ENCODE data around the gene IGF1R. TPM values are rescaled to one million over a fixed set of nuclear protein-coding genes. Genes with fewer than 3 reads are reported as not detected.

IGF1R gene
- total and polyA plus RNA-seq, 2 of the 13 experiments (the other 11 are each of a cell fraction or from before 2014, with no cell fraction given) = 15.9 to 18.4 TPM

- TF ChIP-seq ZNF17 (CRISPR knock-in tag; IDR thresholded peaks at IDR 0.05) = no peak
- TF ChIP-seq ZBTB20 (CRISPR knock-in tag; IDR thresholded peaks at IDR 0.05; ENCODE audit: borderline replicate concordance, low read depth) = no peak
- no peak for TF ChIP-seq HOXD1 (CRISPR knock-in tag; IDR thresholded peaks at IDR 0.05)
- TF ChIP-seq SIN3A (IDR thresholded peaks at IDR 0.05; ENCODE audit: borderline replicate concordance, low read depth, low read length) = no peak
- no peak for TF ChIP-seq NONO (IDR thresholded peaks at IDR 0.05)
- no peak for TF ChIP-seq NONO (CRISPR knock-in tag; conservative IDR thresholded peaks at IDR 0.05)
- no peak for TF ChIP-seq ZNF354B (CRISPR knock-in tag; IDR thresholded peaks at IDR 0.05)
- TF ChIP-seq ZNF496 (CRISPR knock-in tag; IDR thresholded peaks at IDR 0.05; ENCODE audit: insufficient replicate concordance) = no peak
These were observed 224.4 kb downstream of the IGF1R start (continued) for GRCh38 chr15:98872774-98873173.

DNA sequence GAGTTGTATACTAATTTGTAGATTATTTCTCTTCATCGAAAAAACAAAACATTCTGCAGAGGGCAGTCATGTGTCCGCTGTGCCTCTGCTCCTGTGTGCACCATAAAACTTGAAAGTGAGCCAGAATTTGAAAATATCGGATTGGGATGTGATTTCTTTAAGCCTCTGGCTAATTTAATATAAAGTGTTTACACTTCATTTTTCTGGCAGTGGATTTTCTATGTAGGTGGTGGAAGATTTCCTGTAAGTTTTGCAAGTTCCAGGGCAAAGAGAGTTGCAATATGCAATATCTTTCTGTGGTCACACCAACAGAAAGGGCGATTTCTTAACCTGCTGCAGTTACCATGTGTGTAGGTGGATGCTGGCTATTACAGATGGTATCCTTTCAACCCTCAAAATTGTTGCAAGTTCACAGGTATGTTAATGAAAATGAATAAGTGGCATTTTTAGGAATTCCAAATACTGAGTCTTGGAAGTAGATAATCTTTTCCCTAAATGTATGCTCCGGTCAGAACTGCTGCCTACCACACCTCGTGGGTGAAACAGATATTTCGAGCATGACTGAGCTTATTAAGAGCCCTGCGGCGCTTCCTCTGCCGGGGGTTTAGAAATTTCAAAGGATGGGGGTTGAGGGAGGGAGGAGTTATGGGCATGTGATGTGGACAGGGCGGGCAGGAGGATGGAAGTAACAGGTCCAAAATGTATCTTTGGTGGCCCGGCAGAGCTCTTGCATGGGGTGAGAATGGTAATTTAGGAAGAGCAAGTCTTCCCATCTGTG lies 225.3 kb downstream of the IGF1R start:
- in situ Hi-C loops (cut with HindIII; ENCODE audit: extremely low pct_ligation_motif_present, low pct_unique_long_range_greater_than_20kb) (no loop called here), intact Hi-C loops (cut with micrococcal nuclease; ENCODE audit: unreplicated experiment) (no loop called here)
- ATAC-seq (no peak), FAIRE-seq (no peak), DNase-seq (ENCODE audit: low spot score) (no peak)
- no peak overlapping the region for H3K9ac ChIP-seq (ENCODE audit: insufficient read depth, low read depth, low read length)
- no peak overlapping the region for H3K4me2 ChIP-seq (ENCODE audit: low read depth, low read length)
- no peak overlapping the region for H3K4me3 ChIP-seq (replicated peaks in 1 of 3; ENCODE audit: insufficient read depth in 1 of 3, low read depth in 2 of 3, low read length in 3 of 3)
- peaks cover 31% of the 10 kb centered on the region for H3K79me2 ChIP-seq (ENCODE audit: insufficient read depth, low read length)
- POLR2A ChIA-PET = no interaction called here
- no peaks in the 10 kb centered on the region for H3K27me3 ChIP-seq (ENCODE audit: control insufficient read depth in 1 of 2, insufficient read depth in 2 of 2, low read length in 2 of 2)
- H2AFZ ChIP-seq (ENCODE audit: low read length) = no peak overlapping the region
- H3K4me1 ChIP-seq (ENCODE audit: insufficient read depth, low read length) = peaks cover 39% of the 10 kb centered on the region
- no peaks in the 10 kb centered on the region for H3K9me3 ChIP-seq (ENCODE audit: low read length)
- 95% methylated on average over 12 of the region's 12 CpGs for WGBS (ENCODE audit: low lambda C conversion rate)
- peaks cover 56% of the 10 kb centered on the region for H4K20me1 ChIP-seq (ENCODE audit: insufficient read depth, low read length)
- no peaks in the 10 kb centered on the region; a peak in 1 of 5 replicates for H3K36me3 ChIP-seq (replicated peaks in 1 of 2; ENCODE audit: control insufficient read depth in 1 of 2, insufficient read depth in 2 of 2, low read length in 2 of 2)
- CTCF ChIA-PET (ENCODE audit: low intra/inter-chr PET ratio, low total read pairs) = no interaction called here
- BruUV-seq (replicated peaks) = no TSS peak
- H3K27ac ChIP-seq (ENCODE audit: extremely low read length, insufficient read depth, low read length) = no peak overlapping the region
- TF ChIP-seq POGZ (CRISPR knock-in tag; IDR thresholded peaks at IDR 0.05) (no peak), SAFB2 (CRISPR knock-in tag; IDR thresholded peaks at IDR 0.05; ENCODE audit: borderline replicate concordance, low read depth) (no peak), MED1 (CRISPR knock-in tag; IDR thresholded peaks at IDR 0.05) (no peak), ZNF646 (CRISPR knock-in tag; IDR thresholded peaks at IDR 0.05) (no peak), SRY (CRISPR knock-in tag; IDR thresholded peaks at IDR 0.05) (no peak), NR2F6 (IDR thresholded peaks at IDR 0.05) (no peak), NR2F6 (CRISPR knock-in tag; IDR thresholded peaks at IDR 0.05) (no peak), POLR2A (IDR thresholded peaks at IDR 0.05; ENCODE audit: insufficient read depth in 1 of 2, low read depth in 2 of 2, low read length in 2 of 2) (no peak), ATF3 (CRISPR knock-in tag; IDR thresholded peaks at IDR 0.05) (no peak)
- TF ChIP-seq, protein P1, sequence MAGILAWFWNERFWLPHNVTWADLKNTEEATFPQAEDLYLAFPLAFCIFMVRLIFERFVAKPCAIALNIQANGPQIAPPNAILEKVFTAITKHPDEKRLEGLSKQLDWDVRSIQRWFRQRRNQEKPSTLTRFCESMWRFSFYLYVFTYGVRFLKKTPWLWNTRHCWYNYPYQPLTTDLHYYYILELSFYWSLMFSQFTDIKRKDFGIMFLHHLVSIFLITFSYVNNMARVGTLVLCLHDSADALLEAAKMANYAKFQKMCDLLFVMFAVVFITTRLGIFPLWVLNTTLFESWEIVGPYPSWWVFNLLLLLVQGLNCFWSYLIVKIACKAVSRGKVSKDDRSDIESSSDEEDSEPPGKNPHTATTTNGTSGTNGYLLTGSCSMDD (CRISPR knock-in tag; IDR thresholded peaks at IDR 0.05) = no peak
